Measurements from ENCODE around the gene HES6.
A peak's percentile ranks its signal among the peaks of the same experiment; 100 is the strongest.

DNA sequence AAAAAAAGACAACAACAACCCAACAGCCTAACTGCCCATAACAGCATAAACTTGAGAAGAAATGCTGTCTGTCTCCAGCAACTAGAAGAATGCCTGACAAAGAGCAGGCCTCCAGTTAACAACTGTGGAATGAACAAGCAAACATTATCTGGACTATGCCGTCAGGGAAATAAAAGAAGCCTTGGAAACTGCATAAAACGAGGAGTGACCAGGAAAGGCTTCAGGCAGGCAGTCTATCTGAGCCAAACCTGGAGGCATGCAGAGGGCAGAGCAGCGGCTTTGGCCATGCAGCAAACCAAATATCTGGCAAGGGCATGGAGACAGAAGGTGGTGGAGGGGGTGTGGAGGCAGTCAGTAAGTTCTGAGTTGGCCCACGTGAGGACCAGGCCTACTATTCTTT lies 11.1 kb downstream of the HES6 start:
- TF ChIP-seq, protein P1, sequence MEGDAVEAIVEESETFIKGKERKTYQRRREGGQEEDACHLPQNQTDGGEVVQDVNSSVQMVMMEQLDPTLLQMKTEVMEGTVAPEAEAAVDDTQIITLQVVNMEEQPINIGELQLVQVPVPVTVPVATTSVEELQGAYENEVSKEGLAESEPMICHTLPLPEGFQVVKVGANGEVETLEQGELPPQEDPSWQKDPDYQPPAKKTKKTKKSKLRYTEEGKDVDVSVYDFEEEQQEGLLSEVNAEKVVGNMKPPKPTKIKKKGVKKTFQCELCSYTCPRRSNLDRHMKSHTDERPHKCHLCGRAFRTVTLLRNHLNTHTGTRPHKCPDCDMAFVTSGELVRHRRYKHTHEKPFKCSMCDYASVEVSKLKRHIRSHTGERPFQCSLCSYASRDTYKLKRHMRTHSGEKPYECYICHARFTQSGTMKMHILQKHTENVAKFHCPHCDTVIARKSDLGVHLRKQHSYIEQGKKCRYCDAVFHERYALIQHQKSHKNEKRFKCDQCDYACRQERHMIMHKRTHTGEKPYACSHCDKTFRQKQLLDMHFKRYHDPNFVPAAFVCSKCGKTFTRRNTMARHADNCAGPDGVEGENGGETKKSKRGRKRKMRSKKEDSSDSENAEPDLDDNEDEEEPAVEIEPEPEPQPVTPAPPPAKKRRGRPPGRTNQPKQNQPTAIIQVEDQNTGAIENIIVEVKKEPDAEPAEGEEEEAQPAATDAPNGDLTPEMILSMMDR (IDR thresholded peaks at IDR 0.05), result no peak
- peak; percentile 61 to 77 (median 71) for TF ChIP-seq POLR2AphosphoS5 (IDR thresholded peaks at IDR 0.05)
